ENCODE results near the gene FAM98B. TPM values are rescaled to one million over a fixed set of nuclear protein-coding genes. Genes with fewer than 3 reads are reported as not detected.
A peak's percentile ranks its signal among the peaks of the same experiment; 100 is the strongest.

FAM98B gene
- total and polyA plus RNA-seq, 2 donors from 2014 or later, result 12.9 to 17.2 TPM

- no peak for TF ChIP-seq CTCF (IDR thresholded peaks at IDR 0.05; ENCODE audit: borderline replicate concordance, extremely low read depth, insufficient read depth)
- Histone ChIP-seq H3K27ac (ENCODE audit: low read depth in 2 of 2, low read length in 2 of 2) (no peak overlapping the region), H3K36me3 (ENCODE audit: control insufficient read depth in 2 of 3, insufficient read depth in 3 of 3, low read length in 3 of 3) (no peaks in the 10 kb centered on the region), H3K9ac (ENCODE audit: low read length in 3 of 3) (no peak overlapping the region), H3K27me3 (ENCODE audit: control insufficient read depth, insufficient read depth, low read length) (no peaks in the 10 kb centered on the region), H3K4me3 (ENCODE audit: low read length in 3 of 3) (no peak overlapping the region), H3K4me1 (ENCODE audit: control insufficient read depth in 2 of 3, insufficient read depth in 2 of 3, low read depth in 1 of 3, low read length in 3 of 3) (peaks cover 0 to 5% (median 0%) of the 10 kb centered on the region in 3 donors), H3K9me3 (ENCODE audit: control insufficient read depth in 2 of 3, insufficient read depth in 1 of 3, low read length in 3 of 3) (no peaks in the 10 kb centered on the region)
- FAIRE-seq (no peak), DNase-seq (no peak)
- intact Hi-C loops (cut with DNase I), result no loop called here
Observed at GRCh38 chr15:38490242-38490922, 36.5 kb downstream of the FAM98B start.

DNA sequence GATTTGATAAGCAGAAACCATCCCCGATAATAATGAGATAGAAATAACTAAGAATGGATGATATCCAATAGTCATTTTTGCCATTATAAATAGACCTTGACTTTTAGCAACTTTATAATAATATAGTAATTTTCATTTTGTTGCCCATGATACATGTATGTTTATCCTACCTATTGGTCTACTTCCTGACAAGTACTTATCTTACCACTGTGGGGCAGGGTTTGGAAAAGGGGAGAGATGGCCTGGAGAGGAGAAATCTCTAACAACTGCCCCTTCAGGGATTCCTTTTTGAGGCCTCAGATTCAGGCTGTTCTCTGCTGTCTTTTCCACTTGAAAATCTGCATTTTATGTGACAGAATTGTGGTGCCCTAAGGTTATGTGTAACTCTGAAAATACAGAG, 42.2 kb downstream of the FAM98B start:
- Histone ChIP-seq H3K4me3 (ENCODE audit: low read length in 3 of 3) (no peak overlapping the region), H3K36me3 (ENCODE audit: control insufficient read depth in 2 of 3, insufficient read depth in 3 of 3, low read length in 3 of 3) (no peaks in the 10 kb centered on the region), H3K9ac (ENCODE audit: low read length in 3 of 3) (no peak overlapping the region), H3K27ac (ENCODE audit: low read depth in 2 of 2, low read length in 2 of 2) (no peak overlapping the region), H3K9me3 (ENCODE audit: control insufficient read depth in 2 of 3, insufficient read depth in 1 of 3, low read length in 3 of 3) (no peaks in the 10 kb centered on the region), H3K27me3 (ENCODE audit: control insufficient read depth, insufficient read depth, low read length) (no peaks in the 10 kb centered on the region), H3K4me1 (ENCODE audit: control insufficient read depth in 2 of 3, insufficient read depth in 2 of 3, low read depth in 1 of 3, low read length in 3 of 3) (no peaks in the 10 kb centered on the region)
- peak; percentile 9 for TF ChIP-seq CTCF (IDR thresholded peaks at IDR 0.05; ENCODE audit: borderline replicate concordance, extremely low read depth, insufficient read depth)
- no peak for FAIRE-seq
- intact Hi-C loops (cut with DNase I), result no loop called here
- no peak for DNase-seq

GRCh38 chr15:38499651-38500050, 45.7 kb downstream of the FAM98B start:
- DNase-seq (no peak), FAIRE-seq (no peak)
- no peaks in the 10 kb centered on the region for H3K9me3 ChIP-seq (ENCODE audit: control insufficient read depth in 2 of 3, insufficient read depth in 1 of 3, low read length in 3 of 3)
- no peak overlapping the region for H3K4me3 ChIP-seq (ENCODE audit: low read length in 3 of 3)
- TF ChIP-seq CTCF (IDR thresholded peaks at IDR 0.05; ENCODE audit: borderline replicate concordance, extremely low read depth, insufficient read depth), result no peak
- peaks cover 0 to 4% (median 0%) of the 10 kb centered on the region in 3 donors for H3K36me3 ChIP-seq (ENCODE audit: control insufficient read depth in 2 of 3, insufficient read depth in 3 of 3, low read length in 3 of 3)
- H3K27ac ChIP-seq (ENCODE audit: low read depth in 2 of 2, low read length in 2 of 2), result no peak overlapping the region
- H3K27me3 ChIP-seq (ENCODE audit: control insufficient read depth, insufficient read depth, low read length), result no peaks in the 10 kb centered on the region
- H3K4me1 ChIP-seq (ENCODE audit: control insufficient read depth in 2 of 3, insufficient read depth in 2 of 3, low read depth in 1 of 3, low read length in 3 of 3), result no peaks in the 10 kb centered on the region
- intact Hi-C loops (cut with DNase I), result no loop called here
- no peak overlapping the region for H3K9ac ChIP-seq (ENCODE audit: low read length in 3 of 3)

GRCh38 chr15:38503496-38503895, 49.6 kb downstream of the FAM98B start:
- FAIRE-seq, result no peak

More at GRCh38 chr15:38503496-38503895, 49.6 kb downstream of the FAM98B start:
- Histone ChIP-seq H3K4me1 (ENCODE audit: control insufficient read depth in 2 of 3, insufficient read depth in 2 of 3, low read depth in 1 of 3, low read length in 3 of 3) (no peaks in the 10 kb centered on the region), H3K27me3 (ENCODE audit: control insufficient read depth, insufficient read depth, low read length) (no peaks in the 10 kb centered on the region), H3K9me3 (ENCODE audit: control insufficient read depth in 2 of 3, insufficient read depth in 1 of 3, low read length in 3 of 3) (no peaks in the 10 kb centered on the region), H3K36me3 (ENCODE audit: control insufficient read depth in 2 of 3, insufficient read depth in 3 of 3, low read length in 3 of 3) (peaks cover 0 to 8% (median 0%) of the 10 kb centered on the region in 3 donors), H3K27ac (ENCODE audit: low read depth in 2 of 2, low read length in 2 of 2) (no peak overlapping the region), H3K9ac (ENCODE audit: low read length in 3 of 3) (no peak overlapping the region), H3K4me3 (ENCODE audit: low read length in 3 of 3) (no peak overlapping the region)
- intact Hi-C loops (cut with DNase I), result no loop called here
- TF ChIP-seq CTCF (IDR thresholded peaks at IDR 0.05; ENCODE audit: borderline replicate concordance, extremely low read depth, insufficient read depth), result no peak
- DNase-seq, result no peak
